Measurements from ENCODE around the gene CD164L2. TPM values are rescaled to one million over a fixed set of nuclear protein-coding genes. Genes with fewer than 3 reads are reported as not detected.

Gene CD164L2
- total RNA-seq, 4 donors from 2014 or later = not detected

DNA sequence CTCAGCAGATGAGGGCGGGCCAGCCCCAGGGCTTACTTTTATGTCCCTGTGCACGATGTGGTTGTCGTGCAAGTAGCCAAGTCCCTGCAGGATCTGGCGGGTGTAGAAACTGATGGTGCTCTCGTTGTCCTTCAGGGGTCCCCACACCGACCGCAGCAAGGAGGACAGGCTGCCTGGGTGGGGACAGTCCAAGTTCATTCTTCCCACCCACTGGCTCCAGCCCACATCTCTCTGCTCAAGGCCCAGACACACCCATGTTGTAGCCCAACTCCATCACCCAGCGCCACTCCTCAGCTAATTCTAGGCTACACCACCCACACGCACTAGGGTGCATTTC, 23.3 kb downstream of the CD164L2 start:
- no CpG with 5 or more reads among the region's 9 CpGs for WGBS, 2 donors (ENCODE audit: low coverage in 1 of 2)
- H3K4me3 ChIP-seq = no peak overlapping the region
- H3K9me3 ChIP-seq = no peaks in the 10 kb centered on the region
- peaks cover 0 to 48% (median 10%) of the 10 kb centered on the region in 3 donors for H3K4me1 ChIP-seq
- TF ChIP-seq, protein P1, sequence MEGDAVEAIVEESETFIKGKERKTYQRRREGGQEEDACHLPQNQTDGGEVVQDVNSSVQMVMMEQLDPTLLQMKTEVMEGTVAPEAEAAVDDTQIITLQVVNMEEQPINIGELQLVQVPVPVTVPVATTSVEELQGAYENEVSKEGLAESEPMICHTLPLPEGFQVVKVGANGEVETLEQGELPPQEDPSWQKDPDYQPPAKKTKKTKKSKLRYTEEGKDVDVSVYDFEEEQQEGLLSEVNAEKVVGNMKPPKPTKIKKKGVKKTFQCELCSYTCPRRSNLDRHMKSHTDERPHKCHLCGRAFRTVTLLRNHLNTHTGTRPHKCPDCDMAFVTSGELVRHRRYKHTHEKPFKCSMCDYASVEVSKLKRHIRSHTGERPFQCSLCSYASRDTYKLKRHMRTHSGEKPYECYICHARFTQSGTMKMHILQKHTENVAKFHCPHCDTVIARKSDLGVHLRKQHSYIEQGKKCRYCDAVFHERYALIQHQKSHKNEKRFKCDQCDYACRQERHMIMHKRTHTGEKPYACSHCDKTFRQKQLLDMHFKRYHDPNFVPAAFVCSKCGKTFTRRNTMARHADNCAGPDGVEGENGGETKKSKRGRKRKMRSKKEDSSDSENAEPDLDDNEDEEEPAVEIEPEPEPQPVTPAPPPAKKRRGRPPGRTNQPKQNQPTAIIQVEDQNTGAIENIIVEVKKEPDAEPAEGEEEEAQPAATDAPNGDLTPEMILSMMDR (IDR thresholded peaks at IDR 0.05) = no peak
- TF ChIP-seq EP300 (IDR thresholded peaks at IDR 0.05) (no peak), POLR2A (IDR thresholded peaks at IDR 0.05) (no peak), POLR2AphosphoS5 (IDR thresholded peaks at IDR 0.05) (no peak)
- H3K27ac ChIP-seq = no peak overlapping the region
- ATAC-seq = no peak
- peaks cover 0 to 100% of the 10 kb centered on the region in 2 donors for H3K36me3 ChIP-seq
- no peaks in the 10 kb centered on the region for H3K27me3 ChIP-seq

- Histone ChIP-seq H3K27ac (no peak overlapping the region), H3K4me1 (peaks cover 0 to 40% (median 3%) of the 10 kb centered on the region in 3 donors), H3K4me3 (no peak overlapping the region), H3K9me3 (no peaks in the 10 kb centered on the region), H3K36me3 (peaks cover 0 to 100% of the 10 kb centered on the region in 2 donors), H3K27me3 (no peaks in the 10 kb centered on the region)
- ATAC-seq = no peak
- 95 to 96% methylated on average over 3 to 5 of the region's 5 CpGs for WGBS, 2 donors (ENCODE audit: low coverage in 1 of 2)
- TF ChIP-seq POLR2A (IDR thresholded peaks at IDR 0.05) = no peak
Measured at GRCh38 chr1:27358928-27359313, 24.2 kb downstream of the CD164L2 start.

- 84 to 96% methylated on average over 3 to 9 of the region's 21 CpGs for WGBS, 2 donors (ENCODE audit: low coverage in 1 of 2)
- no peak for ATAC-seq
Measured at GRCh38 chr1:27358038-27358927, 24.9 kb downstream of the CD164L2 start.

GRCh38 chr1:27357281-27358037, 25.7 kb downstream of the CD164L2 start:
- ATAC-seq = peak; percentile 80
- Histone ChIP-seq H3K27me3 (no peaks in the 10 kb centered on the region), H3K9me3 (no peaks in the 10 kb centered on the region), H3K27ac (peak overlapping the region in 3 of 4 donors; percentile 33 to 41 (median 37)), H3K36me3 (peaks cover 0 to 99% of the 10 kb centered on the region in 2 donors), H3K4me3 (peak overlapping the region in 1 of 2 donors; percentile 24), H3K4me1 (peaks cover 0 to 30% (median 3%) of the 10 kb centered on the region in 3 donors)
- TF ChIP-seq POLR2A (IDR thresholded peaks at IDR 0.05) = no peak
- TF ChIP-seq, protein P1 (IDR thresholded peaks at IDR 0.05) = peak in 3 of 4 experiments; percentile 97 to 98 (median 98)
- no peak for TF ChIP-seq EP300 (IDR thresholded peaks at IDR 0.05)
- TF ChIP-seq POLR2AphosphoS5 (IDR thresholded peaks at IDR 0.05) = peak; percentile 19
- 71% methylated on average over 1 of the region's 40 CpGs; no CpG with 5 or more reads in 1 of the 2 donors for WGBS, 2 donors (ENCODE audit: low coverage in 1 of 2)

More at GRCh38 chr1:27358038-27358927, 24.9 kb downstream of the CD164L2 start:
- H3K4me3 ChIP-seq = no peak overlapping the region
- TF ChIP-seq, protein P1 (IDR thresholded peaks at IDR 0.05) = no peak
- TF ChIP-seq EP300 (IDR thresholded peaks at IDR 0.05) (no peak), POLR2A (IDR thresholded peaks at IDR 0.05) (no peak), POLR2AphosphoS5 (IDR thresholded peaks at IDR 0.05) (no peak)
- no peaks in the 10 kb centered on the region for H3K27me3 ChIP-seq
- no peak overlapping the region for H3K27ac ChIP-seq
- peaks cover 0 to 100% of the 10 kb centered on the region in 2 donors for H3K36me3 ChIP-seq
- peaks cover 0 to 33% (median 3%) of the 10 kb centered on the region in 3 donors for H3K4me1 ChIP-seq
- no peaks in the 10 kb centered on the region for H3K9me3 ChIP-seq

- Histone ChIP-seq H3K9me3 (no peaks in the 10 kb centered on the region), H3K27ac (peak overlapping the region in 2 of 4 donors; percentile 33 to 41), H3K36me3 (peaks cover 0 to 91% of the 10 kb centered on the region in 2 donors), H3K27me3 (no peaks in the 10 kb centered on the region), H3K4me3 (no peak overlapping the region), H3K4me1 (peaks cover 0 to 32% (median 3%) of the 10 kb centered on the region in 3 donors)
- WGBS, 2 donors (ENCODE audit: low coverage in 1 of 2) = 77 to 79% methylated on average over 3 to 5 of the region's 37 CpGs
- no peak for ATAC-seq
- TF ChIP-seq POLR2A (IDR thresholded peaks at IDR 0.05) = no peak
- no peak for TF ChIP-seq EP300 (IDR thresholded peaks at IDR 0.05)
- TF ChIP-seq, protein P1 (IDR thresholded peaks at IDR 0.05) = no peak
- no peak for TF ChIP-seq POLR2AphosphoS5 (IDR thresholded peaks at IDR 0.05)
Measured at GRCh38 chr1:27356619-27357280, 26.4 kb downstream of the CD164L2 start.

Data from gastroesophageal sphincter (tissue), 4 donors.